HCT116 (cell line): ENCODE results near the gene TOP1. TPM values are rescaled to one million over a fixed set of nuclear protein-coding genes. Genes with fewer than 3 reads are reported as not detected.

Experiments
- ATAC-seq: fragments of 200-7000 bp; cut with Tn5 transposase; 2 replicates; pipeline ENCODE4 v1.9.1; 2020; ENCODE audit warnings: mild to moderate bottlenecking, moderate library complexity
- BruUV-seq: library from RNA; stranded (reverse); fragments of 400-500 nt; replicated peaks from 2 replicates; lab custom pipeline; 2021; lab: Mats Ljungman, UMichigan
- CTCF ChIA-PET: fragments of 300-600 bp; sonication (Branson Sonifier 250); formaldehyde crosslinking; loops from one replicate; lab custom pipeline; 2021; ENCODE audit warnings: antibody characterized with exemption; lab: Charles Lee
- POLR2A ChIA-PET: fragments of 300-600, 350-600 bp; sonication (Branson Sonifier 250); formaldehyde crosslinking; loops from one replicate; lab custom pipeline; 2021; ENCODE audit warnings: antibody characterized with exemption; lab: Charles Lee
- RAD21 ChIA-PET, 2 experiments: fragments of 300-600 bp; sonication (Branson Sonifier 250); formaldehyde crosslinking; loops; one replicate each; lab custom pipeline; 2023; ENCODE audit warnings: low total read pairs in 2 of 2; ENCODE audit not compliant: uncharacterized antibody in 2 of 2, unreplicated experiment in 2 of 2, low non-redundant PET in 1 of 2; lab: Charles Lee
- DNase-seq: peaks from one replicate; pipeline ENCODE4 v3.0.0-alpha.2; 2010; ENCODE audit warnings: low read depth, low spot score
- H2AFZ ChIP-seq: fragments of 200-600 bp; shearing (Covaris generic), sonication (generic); 2 replicates; pipeline ENCODE4 v1.6.1; 2017; ENCODE audit warnings: low read depth, mixed run types, mixed read lengths, antibody characterized with exemption, low read length; ENCODE audit not compliant: poor library complexity, severe bottlenecking
- H3K27ac ChIP-seq: 2 replicates; pipeline ENCODE4 v1.5.1; 2012; ENCODE audit warnings: low read depth, low read length
- H3K27me3 ChIP-seq: fragments of 200-600 bp; sonication (generic); 2 replicates; pipeline ENCODE4 v1.6.1; 2016; ENCODE audit warnings: mixed run types, low read length, mixed read lengths; ENCODE audit not compliant: insufficient read depth
- H3K36me3 ChIP-seq, 2 experiments: fragments of 200-500 bp in 1 of 2; fragments of 200-600 bp in 1 of 2; sonication (Bioruptor generic) in 1 of 2; sonication (generic) in 1 of 2; 2 replicates each; pipeline versions ENCODE4 v1.5.1 to v1.6.1; 2014 to 2016; ENCODE audit warnings: low read length in 2 of 2, inconsistent platforms in 1 of 2, mixed read lengths in 1 of 2, mixed run types in 1 of 2; ENCODE audit not compliant: insufficient read depth in 2 of 2, control insufficient read depth in 1 of 2
- H3K4me1 ChIP-seq, 2 experiments: fragments of 200-600 bp in 1 of 2; sonication (generic) in 1 of 2; 2 replicates each; pipeline versions ENCODE4 v1.5.1 to v1.6.1; 2012 to 2017; ENCODE audit warnings: low read length in 2 of 2, inconsistent platforms in 1 of 2, mild to moderate bottlenecking in 1 of 2, mixed read lengths in 1 of 2, mixed run types in 1 of 2, moderate library complexity in 1 of 2; ENCODE audit not compliant: insufficient read depth in 2 of 2, control insufficient read depth in 1 of 2
- H3K4me2 ChIP-seq: fragments of 200-600 bp; sonication (generic); 2 replicates; pipeline ENCODE4 v1.6.1; 2017; ENCODE audit warnings: mixed run types, low read length, mixed read lengths
- H3K4me3 ChIP-seq, 2 experiments: fragments of 200-600 bp in 1 of 2; sonication (generic) in 1 of 2; replicated peaks in 1 of 2; 2 replicates each; pipeline ENCODE4 v1.5.1; 2011 to 2016; ENCODE audit warnings: low read length in 2 of 2, control low read depth in 1 of 2, low read depth in 1 of 2, mild to moderate bottlenecking in 1 of 2, mixed read lengths in 1 of 2, mixed run types in 1 of 2
- H3K79me2 ChIP-seq: fragments of 200-600 bp; sonication (generic); 2 replicates; pipeline ENCODE4 v1.6.1; 2017; ENCODE audit warnings: mild to moderate bottlenecking, mixed run types, low read length, moderate library complexity, mixed read lengths; ENCODE audit not compliant: insufficient read depth
- H3K9ac ChIP-seq: fragments of 200-600 bp; sonication (generic); 2 replicates; pipeline ENCODE4 v1.6.1; 2016; ENCODE audit warnings: low read length, mixed read lengths
- H3K9me2 ChIP-seq: fragments of 200-600 bp; sonication (generic), shearing (Covaris generic); 2 replicates; pipeline ENCODE4 v1.6.1; 2017; ENCODE audit warnings: mixed run types, mild to moderate bottlenecking, moderate library complexity; ENCODE audit not compliant: insufficient read depth
- H3K9me3 ChIP-seq, 2 experiments: fragments of 200-500 bp in 1 of 2; fragments of 200-600 bp in 1 of 2; sonication (Bioruptor generic) in 1 of 2; sonication (generic) in 1 of 2; 2 replicates each; pipeline ENCODE4 v1.6.1; 2014 to 2017; ENCODE audit warnings: low read length in 2 of 2, mixed read lengths in 2 of 2, inconsistent platforms in 1 of 2, low read depth in 1 of 2, mild to moderate bottlenecking in 1 of 2, mixed run types in 1 of 2, moderate library complexity in 1 of 2; ENCODE audit not compliant: control insufficient read depth in 1 of 2, insufficient read depth in 1 of 2
- H4K20me1 ChIP-seq: fragments of 200-600 bp; sonication (generic), shearing (Covaris generic); 2 replicates; pipeline ENCODE4 v1.6.1; 2017; ENCODE audit warnings: mixed run types, mild to moderate bottlenecking, moderate library complexity; ENCODE audit not compliant: insufficient read depth
- CBX3 ChIP-seq: IDR thresholded peaks from 2 replicates; pipeline ENCODE4 v1.6.1; 2012; ENCODE audit warnings: low read depth
- CEBPB ChIP-seq: IDR thresholded peaks from 2 replicates; pipeline ENCODE4 v1.6.1; 2012; ENCODE audit warnings: low read depth
- ELF1 ChIP-seq: IDR thresholded peaks from 2 replicates; pipeline ENCODE4 v1.6.1; 2012; ENCODE audit warnings: low read depth, borderline replicate concordance
- EZH2 ChIP-seq: fragments of 200-600 bp; sonication (generic); IDR thresholded peaks from 2 replicates; pipeline ENCODE4 v1.6.1; 2017; ENCODE audit warnings: antibody characterized with exemption, mixed run types
- EZH2phosphoT487 ChIP-seq: fragments of 200-600 bp; IDR thresholded peaks from 2 replicates; pipeline ENCODE4 v1.6.1; 2018; ENCODE audit warnings: antibody characterized with exemption, borderline replicate concordance
- FOSL1 ChIP-seq: IDR thresholded peaks from 2 replicates; pipeline ENCODE4 v1.6.1; 2012; ENCODE audit warnings: low read depth
- JUND ChIP-seq: IDR thresholded peaks from 2 replicates; pipeline ENCODE4 v1.6.1; 2012
- MAX ChIP-seq: IDR thresholded peaks from 2 replicates; pipeline ENCODE4 v1.6.1; 2012
- RAD21 ChIP-seq: IDR thresholded peaks from 2 replicates; pipeline ENCODE4 v1.6.1; 2012; ENCODE audit warnings: low read depth, mild to moderate bottlenecking
- SIN3A ChIP-seq: IDR thresholded peaks from 2 replicates; pipeline ENCODE4 v1.6.1; 2012; ENCODE audit warnings: low read depth
- SRF ChIP-seq: IDR thresholded peaks from 2 replicates; pipeline ENCODE4 v1.6.1; 2012; ENCODE audit warnings: low read depth
- TCF7L2 ChIP-seq: IDR thresholded peaks from 2 replicates; pipeline ENCODE4 v1.7.0; 2011; ENCODE audit warnings: borderline replicate concordance, inconsistent platforms; ENCODE audit not compliant: insufficient read depth, insufficient read length; ENCODE audit errors: extremely low read depth
- ZFX ChIP-seq: fragments of 450-650 bp; IDR thresholded peaks from 2 replicates; pipeline ENCODE4 v1.6.1; 2017
- intact Hi-C: fragments of 100-400 bp; cut with micrococcal nuclease; formaldehyde crosslinking; loops from 2 replicates; pipeline ENCODE4 v1.10.0; 2022
- total RNA-seq: library from RNA; stranded (reverse); gene quantifications from one replicate; pipeline ENCODE4 v1.2.1, GENCODE V29; 2021; ENCODE audit not compliant: unreplicated experiment

The TOP1 gene
- total RNA-seq, 1 experiment from 2014 or later = 190 TPM

GRCh38 chr20:41143354-41143753 is 114.7 kb downstream of the TOP1 start:
- Histone ChIP-seq H3K9ac (no peak overlapping the region), H3K79me2 (peaks cover 79% of the 10 kb centered on the region), H3K4me2 (no peak overlapping the region), H2AFZ (no peak overlapping the region), H3K27ac (no peak overlapping the region), H3K27me3 (no peaks in the 10 kb centered on the region), H4K20me1 (no peaks in the 10 kb centered on the region), H3K4me1 (peaks cover 4 to 5% of the 10 kb centered on the region in 2 experiments; a peak in 3 of 4 replicates), H3K9me2 (no peaks in the 10 kb centered on the region), H3K36me3 (peaks cover 0 to 5% of the 10 kb centered on the region in 2 experiments; a peak in 1 of 4 replicates), H3K9me3 (no peaks in the 10 kb centered on the region), H3K4me3 (no peak overlapping the region)
- intact Hi-C loops = no loop called here
- ChIA-PET CTCF (interaction anchor here (0.8 to 1.0 kb wide), 2 partner anchors 8 to 29 kb away, joined by 3 to 4 read pairs; no protein-coding TSS in a partner anchor), POLR2A (no interaction called here), RAD21 (no interaction called here)
- BruUV-seq = no TSS peak
- DNase-seq (no peak), ATAC-seq (no peak)
- TF ChIP-seq JUND = no peak
- TF ChIP-seq ZFX = no peak
- no peak for TF ChIP-seq ELF1
- no peak for TF ChIP-seq CEBPB
- no peak for TF ChIP-seq FOSL1
- no peak for TF ChIP-seq RAD21
- TF ChIP-seq SIN3A = no peak
- TF ChIP-seq MAX = no peak
- no peak for TF ChIP-seq EZH2

GRCh38 chr20:41145317-41145716 is 116.7 kb downstream of the TOP1 start:
- intact Hi-C loops = no loop called here
- Histone ChIP-seq H4K20me1 (no peaks in the 10 kb centered on the region), H3K9ac (no peak overlapping the region), H3K4me2 (no peak overlapping the region), H3K36me3 (no peaks in the 10 kb centered on the region), H3K27ac (no peak overlapping the region), H3K9me3 (no peaks in the 10 kb centered on the region), H3K4me1 (peaks cover 4 to 10% of the 10 kb centered on the region in 2 experiments; a peak in 2 of 4 replicates), H3K4me3 (no peak overlapping the region), H3K79me2 (peaks cover 63% of the 10 kb centered on the region), H3K9me2 (no peaks in the 10 kb centered on the region), H2AFZ (no peak overlapping the region), H3K27me3 (no peaks in the 10 kb centered on the region)
- no peak for TF ChIP-seq SRF
- TF ChIP-seq SIN3A = no peak
- TF ChIP-seq CEBPB = no peak
- TF ChIP-seq CBX3 = no peak
- TF ChIP-seq TCF7L2 = no peak
- TF ChIP-seq JUND = no peak
- TF ChIP-seq FOSL1 = no peak
- TF ChIP-seq ELF1 = no peak
- TF ChIP-seq ZFX = no peak
- TF ChIP-seq EZH2phosphoT487 = no peak
- RAD21 ChIA-PET = no interaction called here
- no TSS peak for BruUV-seq
- POLR2A ChIA-PET = no interaction called here
- DNase-seq = no peak
- ATAC-seq = no peak
- CTCF ChIA-PET = no interaction called here
